Amygdala (tissue), 56 donors: ENCODE data around the gene IDUA.

ENCODE experiments used
- DNase-seq, 56 donors: peaks; one replicate each; lab custom pipeline; 2025; lab: John Stamatoyannopoulos, UW

Gene IDUA

GRCh38 chr4:985123-985830 lies 1.6 kb upstream of the IDUA start:
- peak in 9 of 56 donors; percentile 4 to 38 (median 27) for DNase-seq

- DNase-seq: no peak
These were observed 391 bp upstream of the IDUA start for GRCh38 chr4:986428-986878.

- no peak for DNase-seq
These were observed 1.0 kb downstream of the IDUA start for GRCh38 chr4:987624-988513.

- DNase-seq: no peak
These were observed 2.2 kb downstream of the IDUA start for GRCh38 chr4:988726-989721.

- DNase-seq: no peak
These were observed 3.1 kb downstream of the IDUA start for GRCh38 chr4:989722-990471.

- DNase-seq: no peak
These were observed 4.0 kb downstream of the IDUA start for GRCh38 chr4:990746-991367.

- no peak for DNase-seq
These were observed 4.8 kb downstream of the IDUA start for GRCh38 chr4:991451-992296.

GRCh38 chr4:992297-993110 lies 5.7 kb downstream of the IDUA start:
- DNase-seq: no peak

GRCh38 chr4:993111-994029 lies 6.5 kb downstream of the IDUA start, which contains the start of gene SLC26A1:
Gene SLC26A1 (minus strand): TSS chr4:993404. CDS start chr4:991703, 1,701 bp downstream.
- DNase-seq: no peak

- DNase-seq: no peak
These were observed 8.6 kb downstream of the IDUA start for GRCh38 chr4:995311-996026.

- DNase-seq: no peak
These were observed 9.5 kb downstream of the IDUA start for GRCh38 chr4:996030-996996.

- peak in 1 of 56 donors; percentile 79 for DNase-seq
These were observed 10.1 kb downstream of the IDUA start for GRCh38 chr4:996997-997374.

- DNase-seq: peak in 14 of 56 donors; percentile 27 to 79 (median 45)
These were observed 10.7 kb downstream of the IDUA start for GRCh38 chr4:997375-998071.
